Gastroesophageal sphincter (tissue), 2 donors: ENCODE data around the gene BTBD9.

Source experiments
- EP300 ChIP-seq: sonication (generic); formaldehyde crosslinking; IDR thresholded peaks from one replicate; pipeline ENCODE4 v1.6.1; 2017; ENCODE audit warnings: antibody characterized with exemption, mild to moderate bottlenecking
- POLR2AphosphoS5 ChIP-seq: sonication (generic); formaldehyde crosslinking; IDR thresholded peaks from one replicate; pipeline ENCODE4 v1.6.1; 2017; ENCODE audit warnings: antibody characterized with exemption

- TF ChIP-seq EP300 (no peak), POLR2AphosphoS5 (no peak)
Measured at GRCh38 chr6:38637756-38638155, 2.0 kb downstream of the BTBD9 start.
